Progenitor cell of endocrine pancreas (in vitro differentiated cells): ENCODE results near the gene SPATA6L. TPM values are rescaled to one million over a fixed set of nuclear protein-coding genes. Genes with fewer than 3 reads are reported as not detected.
A peak's percentile ranks its signal among the peaks of the same experiment; 100 is the strongest.
"Not testable (repeated sequence)": the region's sequence is repeated elsewhere in the genome, so short reads cannot be mapped to it uniquely, and the experiment has no call there.

ENCODE experiments used
- DNase-seq: peaks from one replicate; pipeline ENCODE4 v3.0.0; 2021; ENCODE audit warnings: low spot score; ENCODE audit not compliant: unreplicated experiment
- H3K27ac Mint-ChIP-seq: 2 replicates; pipeline ENCODE4 v1.8.0; 2021; ENCODE audit warnings: mild to moderate bottlenecking, moderate library complexity, mixed read lengths
- H3K27me3 Mint-ChIP-seq: 2 replicates; pipeline ENCODE4 v1.8.0; 2021; ENCODE audit warnings: mixed read lengths
- H3K36me3 Mint-ChIP-seq: 2 replicates; pipeline ENCODE4 v1.8.0; 2022; ENCODE audit warnings: mixed read lengths; ENCODE audit not compliant: insufficient read depth
- H3K4me1 Mint-ChIP-seq: 2 replicates; pipeline ENCODE4 v1.8.0; 2021; ENCODE audit warnings: low read depth, mixed read lengths
- H3K4me3 Mint-ChIP-seq: 2 replicates; pipeline ENCODE4 v1.8.0; 2021; ENCODE audit warnings: low read depth, mild to moderate bottlenecking, moderate library complexity, mixed read lengths
- H3K9me3 Mint-ChIP-seq: 2 replicates; pipeline ENCODE4 v1.8.0; 2021; ENCODE audit warnings: low read depth, mixed read lengths
- total RNA-seq: library from RNA; stranded (reverse); gene quantifications from 2 replicates; pipeline ENCODE4 v1.2.1, GENCODE V29; 2021
- TF ChIP-seq, protein P1 (sequence below): fragments of 200-600 bp; sonication (generic); IDR thresholded peaks from one replicate; pipeline ENCODE4 v1.5.0; 2021; ENCODE audit warnings: antibody characterized with exemption, mild to moderate bottlenecking; ENCODE audit not compliant: unreplicated experiment

The SPATA6L gene
- total RNA-seq, 1 donor from 2014 or later: 7.1 TPM

- no peak overlapping the region for H3K27ac Mint-ChIP-seq
- TF ChIP-seq, protein P1, sequence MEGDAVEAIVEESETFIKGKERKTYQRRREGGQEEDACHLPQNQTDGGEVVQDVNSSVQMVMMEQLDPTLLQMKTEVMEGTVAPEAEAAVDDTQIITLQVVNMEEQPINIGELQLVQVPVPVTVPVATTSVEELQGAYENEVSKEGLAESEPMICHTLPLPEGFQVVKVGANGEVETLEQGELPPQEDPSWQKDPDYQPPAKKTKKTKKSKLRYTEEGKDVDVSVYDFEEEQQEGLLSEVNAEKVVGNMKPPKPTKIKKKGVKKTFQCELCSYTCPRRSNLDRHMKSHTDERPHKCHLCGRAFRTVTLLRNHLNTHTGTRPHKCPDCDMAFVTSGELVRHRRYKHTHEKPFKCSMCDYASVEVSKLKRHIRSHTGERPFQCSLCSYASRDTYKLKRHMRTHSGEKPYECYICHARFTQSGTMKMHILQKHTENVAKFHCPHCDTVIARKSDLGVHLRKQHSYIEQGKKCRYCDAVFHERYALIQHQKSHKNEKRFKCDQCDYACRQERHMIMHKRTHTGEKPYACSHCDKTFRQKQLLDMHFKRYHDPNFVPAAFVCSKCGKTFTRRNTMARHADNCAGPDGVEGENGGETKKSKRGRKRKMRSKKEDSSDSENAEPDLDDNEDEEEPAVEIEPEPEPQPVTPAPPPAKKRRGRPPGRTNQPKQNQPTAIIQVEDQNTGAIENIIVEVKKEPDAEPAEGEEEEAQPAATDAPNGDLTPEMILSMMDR: no peak
- peaks cover 5% of the 10 kb centered on the region for H3K36me3 Mint-ChIP-seq
Measured at GRCh38 chr9:4615251-4615650, 51.0 kb downstream of the SPATA6L start.

DNA sequence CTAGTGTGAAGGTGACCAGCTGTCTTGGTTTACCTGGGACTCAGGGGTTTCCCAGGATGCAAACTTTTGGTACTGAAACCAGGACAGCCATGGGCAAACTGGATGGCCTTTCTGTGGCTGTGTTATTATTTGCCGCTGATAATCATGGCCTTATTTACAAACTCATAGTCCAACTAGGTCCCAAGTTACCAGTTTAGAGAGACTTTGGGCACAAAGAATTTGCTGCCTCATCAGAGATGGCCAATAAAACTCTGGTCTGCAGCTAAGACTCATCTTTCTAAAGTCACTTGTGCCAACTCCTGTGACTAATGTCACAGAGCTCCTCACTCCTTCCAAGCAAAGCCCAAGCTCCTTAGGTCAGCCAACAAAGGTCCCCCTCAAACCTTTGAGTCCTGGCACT, 51.7 kb downstream of the SPATA6L start:
- Mint-ChIP-seq H3K36me3 (peaks cover 5% of the 10 kb centered on the region), H3K4me1 (peaks cover 3% of the 10 kb centered on the region), H3K4me3 (no peak overlapping the region), H3K9me3 (no peaks in the 10 kb centered on the region), H3K27me3 (no peaks in the 10 kb centered on the region), H3K27ac (no peak overlapping the region)
- TF ChIP-seq, protein P1: no peak
- no peak for DNase-seq

More at GRCh38 chr9:4615251-4615650, 51.0 kb downstream of the SPATA6L start:
- Mint-ChIP-seq H3K4me3 (no peak overlapping the region), H3K27me3 (no peaks in the 10 kb centered on the region), H3K4me1 (peaks cover 3% of the 10 kb centered on the region), H3K9me3 (no peaks in the 10 kb centered on the region)
- no peak for DNase-seq

- not testable (repeated sequence) for H3K9me3 Mint-ChIP-seq, DNase-seq
Measured at GRCh38 chr9:4606033-4606432, 60.2 kb downstream of the SPATA6L start.

GRCh38 chr9:4604678-4605095, 61.6 kb downstream of the SPATA6L start:
- Mint-ChIP-seq H3K27me3 (no peaks in the 10 kb centered on the region), H3K36me3 (peaks cover 3% of the 10 kb centered on the region), H3K4me1 (no peaks in the 10 kb centered on the region), H3K4me3 (no peak overlapping the region), H3K9me3 (no peaks in the 10 kb centered on the region), H3K27ac (peak overlapping the region; percentile 71)
- TF ChIP-seq, protein P1: peak; percentile 79
- peak; percentile 54 for DNase-seq

More at GRCh38 chr9:4606033-4606432, 60.2 kb downstream of the SPATA6L start:
- not testable (repeated sequence) for H3K4me3 Mint-ChIP-seq, H3K36me3 Mint-ChIP-seq, H3K27ac Mint-ChIP-seq, H3K4me1 Mint-ChIP-seq, H3K27me3 Mint-ChIP-seq

GRCh38 chr9:4603830-4604229, 62.5 kb downstream of the SPATA6L start:
- H3K27ac Mint-ChIP-seq: no peak overlapping the region
- DNase-seq: no peak
- no peak overlapping the region for H3K4me3 Mint-ChIP-seq
- H3K27me3 Mint-ChIP-seq: no peaks in the 10 kb centered on the region
- H3K4me1 Mint-ChIP-seq: no peaks in the 10 kb centered on the region
- TF ChIP-seq, protein P1: no peak
- no peaks in the 10 kb centered on the region for H3K9me3 Mint-ChIP-seq
- H3K36me3 Mint-ChIP-seq: peaks cover 3% of the 10 kb centered on the region

DNA sequence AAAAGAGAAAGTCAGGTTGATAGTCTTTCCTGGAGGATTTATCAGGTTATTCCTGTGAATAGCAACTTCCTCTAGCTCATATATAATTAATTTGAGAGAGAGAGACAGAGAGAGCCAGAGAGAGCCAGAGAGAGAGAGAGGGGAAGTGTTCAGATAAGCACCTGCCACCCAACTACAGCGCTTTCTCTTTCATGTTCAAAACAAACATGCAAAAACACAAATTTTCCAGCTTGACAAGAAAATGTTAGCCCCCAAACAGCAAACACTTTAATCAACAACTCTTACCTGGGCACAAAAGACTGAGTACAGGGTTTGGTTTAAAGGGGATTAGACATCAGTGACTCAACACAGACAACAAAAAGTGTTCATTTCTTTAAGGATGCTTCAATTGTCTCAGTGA, 65.9 kb downstream of the SPATA6L start:
- Mint-ChIP-seq H3K27ac (no peak overlapping the region), H3K9me3 (no peaks in the 10 kb centered on the region), H3K27me3 (no peaks in the 10 kb centered on the region), H3K4me1 (no peaks in the 10 kb centered on the region), H3K36me3 (peaks cover 2% of the 10 kb centered on the region), H3K4me3 (no peak overlapping the region)
- no peak for DNase-seq
- TF ChIP-seq, protein P1: no peak
